Measurements from ENCODE around the gene TTC8. TPM values are rescaled to one million over a fixed set of nuclear protein-coding genes. Genes with fewer than 3 reads are reported as not detected.
"Not testable (repeated sequence)": the region's sequence is repeated elsewhere in the genome, so short reads cannot be mapped to it uniquely, and the experiment has no call there.

The TTC8 gene
- total RNA-seq, result 3.5 and 4.6 TPM in 2 replicates

- no peaks in the 10 kb centered on the region for H3K9me3 Mint-ChIP-seq
- intact Hi-C loops (cut with micrococcal nuclease), result loop anchor here (1.0 to 10.0 kb wide), 6 partner anchors 32 to 2000 kb away; partner anchors contain the start of genes EFCAB11, EML5, GPR65 and TDP1
- H3K4me1 Mint-ChIP-seq (ENCODE audit: low read depth), result peaks cover 14% of the 10 kb centered on the region
- DNase-seq (ENCODE audit: low spot score), result peak; percentile 74
- peak within 1 kb of the TSS; percentile 84 for H3K4me3 Mint-ChIP-seq
- peaks cover 15% of the 10 kb centered on the region for H3K27me3 Mint-ChIP-seq (ENCODE audit: insufficient read depth)
- H3K27ac Mint-ChIP-seq, result peak within 1 kb of the TSS; percentile 93
- H3K36me3 Mint-ChIP-seq (ENCODE audit: low read depth), result no peaks in the 10 kb centered on the region
Observed at GRCh38 chr14:88824314-88825077, at the start of gene TTC8. TSS of gene TTC8 (plus strand) at chr14:88824651. CDS start at chr14:88824708, 57 bp downstream.

GRCh38 chr14:88775532-88775931 lies 48.9 kb upstream of the TTC8 start:
- H3K9me3 Mint-ChIP-seq, result peaks cover 4% of the 10 kb centered on the region
- H3K27ac Mint-ChIP-seq, result no peak overlapping the region

GRCh38 chr14:88785911-88786310 lies 38.5 kb upstream of the TTC8 start:
- peaks cover 8% of the 10 kb centered on the region for H3K36me3 Mint-ChIP-seq (ENCODE audit: low read depth)
- intact Hi-C loops (cut with micrococcal nuclease), result no loop called here
- H3K27ac Mint-ChIP-seq, result no peak overlapping the region
- H3K9me3 Mint-ChIP-seq, result peaks cover 22% of the 10 kb centered on the region
- H3K27me3 Mint-ChIP-seq (ENCODE audit: insufficient read depth), result peaks cover 11% of the 10 kb centered on the region
- no peak overlapping the region for H3K4me3 Mint-ChIP-seq
- H3K4me1 Mint-ChIP-seq (ENCODE audit: low read depth), result peaks cover 9% of the 10 kb centered on the region
- no peak for DNase-seq (ENCODE audit: low spot score)

More at GRCh38 chr14:88775532-88775931, 48.9 kb upstream of the TTC8 start:
- Mint-ChIP-seq H3K4me1 (ENCODE audit: low read depth) (no peaks in the 10 kb centered on the region), H3K27me3 (ENCODE audit: insufficient read depth) (no peaks in the 10 kb centered on the region), H3K4me3 (no peak overlapping the region), H3K36me3 (ENCODE audit: low read depth) (no peaks in the 10 kb centered on the region)
- no peak for DNase-seq (ENCODE audit: low spot score)
- intact Hi-C loops (cut with micrococcal nuclease), result no loop called here

GRCh38 chr14:88786715-88787114 lies 37.7 kb upstream of the TTC8 start:
- peaks cover 21% of the 10 kb centered on the region for H3K9me3 Mint-ChIP-seq
- H3K27ac Mint-ChIP-seq, result no peak overlapping the region
- intact Hi-C loops (cut with micrococcal nuclease), result no loop called here

GRCh38 chr14:88789573-88789972 lies 34.9 kb upstream of the TTC8 start:
- H3K4me3 Mint-ChIP-seq; H3K27ac Mint-ChIP-seq; H3K36me3 Mint-ChIP-seq (ENCODE audit: low read depth); DNase-seq (ENCODE audit: low spot score); H3K9me3 Mint-ChIP-seq; intact Hi-C loops (cut with micrococcal nuclease): not testable (repeated sequence)
- Mint-ChIP-seq H3K4me1 (ENCODE audit: low read depth) (peaks cover 13% of the 10 kb centered on the region), H3K27me3 (ENCODE audit: insufficient read depth) (peaks cover 20% of the 10 kb centered on the region)

More at GRCh38 chr14:88786715-88787114, 37.7 kb upstream of the TTC8 start:
- no peak overlapping the region for H3K4me3 Mint-ChIP-seq
- H3K4me1 Mint-ChIP-seq (ENCODE audit: low read depth), result peaks cover 13% of the 10 kb centered on the region
- H3K27me3 Mint-ChIP-seq (ENCODE audit: insufficient read depth), result peaks cover 19% of the 10 kb centered on the region
- H3K36me3 Mint-ChIP-seq (ENCODE audit: low read depth), result peaks cover 7% of the 10 kb centered on the region
- DNase-seq (ENCODE audit: low spot score), result no peak

- Mint-ChIP-seq H3K27ac (no peak overlapping the region), H3K9me3 (no peaks in the 10 kb centered on the region), H3K4me3 (peak overlapping the region; percentile 82), H3K4me1 (ENCODE audit: low read depth) (peaks cover 13% of the 10 kb centered on the region), H3K27me3 (ENCODE audit: insufficient read depth) (peaks cover 25% of the 10 kb centered on the region), H3K36me3 (ENCODE audit: low read depth) (no peaks in the 10 kb centered on the region)
- DNase-seq (ENCODE audit: low spot score), result no peak
- intact Hi-C loops (cut with micrococcal nuclease), result loop anchor here (10.0 kb wide), 1 partner anchor 296 kb away; no protein-coding TSS in a partner anchor
Observed at GRCh38 chr14:88790501-88791251, 33.8 kb upstream of the TTC8 start.

GRCh38 chr14:88791252-88791621 lies 33.2 kb upstream of the TTC8 start:
- Mint-ChIP-seq H3K36me3 (ENCODE audit: low read depth) (no peaks in the 10 kb centered on the region), H3K4me1 (ENCODE audit: low read depth) (peaks cover 13% of the 10 kb centered on the region), H3K4me3 (peak overlapping the region; percentile 82), H3K9me3 (no peaks in the 10 kb centered on the region), H3K27ac (no peak overlapping the region), H3K27me3 (ENCODE audit: insufficient read depth) (peaks cover 25% of the 10 kb centered on the region)
- DNase-seq (ENCODE audit: low spot score), result no peak
- intact Hi-C loops (cut with micrococcal nuclease), result loop anchor here (10.0 kb wide), 1 partner anchor 296 kb away; no protein-coding TSS in a partner anchor

- H3K36me3 Mint-ChIP-seq (ENCODE audit: low read depth), result no peaks in the 10 kb centered on the region
- H3K4me3 Mint-ChIP-seq, result peak overlapping the region; percentile 82
- peaks cover 25% of the 10 kb centered on the region for H3K27me3 Mint-ChIP-seq (ENCODE audit: insufficient read depth)
- H3K4me1 Mint-ChIP-seq (ENCODE audit: low read depth), result peaks cover 13% of the 10 kb centered on the region
- H3K27ac Mint-ChIP-seq, result no peak overlapping the region
- H3K9me3 Mint-ChIP-seq, result no peaks in the 10 kb centered on the region
- peak; percentile 2 for DNase-seq (ENCODE audit: low spot score)
- intact Hi-C loops (cut with micrococcal nuclease), result loop anchor here (1.0 to 10.0 kb wide), 6 partner anchors 32 to 1162 kb away; partner anchors contain the start of genes EFCAB11, TTC8 and ZC3H14
Observed at GRCh38 chr14:88791629-88792472, 32.6 kb upstream of the TTC8 start.

- Mint-ChIP-seq H3K27ac (peak within 1 kb of the TSS; percentile 71), H3K36me3 (ENCODE audit: low read depth) (no peaks in the 10 kb centered on the region)
Observed at GRCh38 chr14:88792473-88793258, 31.8 kb upstream of the TTC8 start, which contains the start of gene EML5. TSS of gene EML5 (minus strand) at chr14:88792953. CDS start at chr14:88792503, 450 bp downstream.

GRCh38 chr14:88793259-88793625 lies 31.2 kb upstream of the TTC8 start:
- Mint-ChIP-seq H3K36me3 (ENCODE audit: low read depth) (no peaks in the 10 kb centered on the region), H3K27ac (peak overlapping the region; percentile 71), H3K9me3 (no peaks in the 10 kb centered on the region), H3K27me3 (ENCODE audit: insufficient read depth) (peaks cover 35% of the 10 kb centered on the region), H3K4me3 (peak overlapping the region; percentile 75), H3K4me1 (ENCODE audit: low read depth) (peaks cover 13% of the 10 kb centered on the region)
- intact Hi-C loops (cut with micrococcal nuclease), result loop anchor here (2.0 to 10.0 kb wide), 3 partner anchors 230 to 786 kb away; partner anchors contain the start of gene ZC3H14
- DNase-seq (ENCODE audit: low spot score), result no peak

More at GRCh38 chr14:88792473-88793258, 31.8 kb upstream of the TTC8 start, which contains the start of gene EML5:
- H3K4me1 Mint-ChIP-seq (ENCODE audit: low read depth), result peaks cover 13% of the 10 kb centered on the region
- intact Hi-C loops (cut with micrococcal nuclease), result loop anchor here (1.0 to 10.0 kb wide), 6 partner anchors 32 to 1162 kb away; partner anchors contain the start of genes EFCAB11, TTC8 and ZC3H14
- no peaks in the 10 kb centered on the region for H3K9me3 Mint-ChIP-seq
- DNase-seq (ENCODE audit: low spot score), result peak; percentile 75
- peaks cover 31% of the 10 kb centered on the region for H3K27me3 Mint-ChIP-seq (ENCODE audit: insufficient read depth)
- H3K4me3 Mint-ChIP-seq, result peak within 1 kb of the TSS; percentile 82

- Mint-ChIP-seq H3K27me3 (ENCODE audit: insufficient read depth) (peaks cover 22% of the 10 kb centered on the region), H3K4me3 (no peak overlapping the region), H3K4me1 (ENCODE audit: low read depth) (no peaks in the 10 kb centered on the region), H3K9me3 (no peaks in the 10 kb centered on the region), H3K27ac (no peak overlapping the region), H3K36me3 (ENCODE audit: low read depth) (no peaks in the 10 kb centered on the region)
- no peak for DNase-seq (ENCODE audit: low spot score)
- intact Hi-C loops (cut with micrococcal nuclease), result loop anchor here (10.0 kb wide), 1 partner anchor 303 kb away; no protein-coding TSS in a partner anchor
Observed at GRCh38 chr14:88798156-88798555, 26.3 kb upstream of the TTC8 start.

All from activated T-helper 1 cell treated with anti-CD3 and anti-CD28 coated beads, Interleukin-12 subunit alpha, Interleukin-12 subunit beta, Interleukin-2, Interleukin-4 antibody, amounts not matched to agents 30 ng/mL and 10 ng/mL and 1 ng/mL, durations not matched to agents 14 hours and 24 hours and 36 hours (primary cell).